Transverse colon (tissue), 4 donors: ENCODE data around the gene IRX1.

Experiments
- EP300 ChIP-seq: sonication (generic); formaldehyde crosslinking; IDR thresholded peaks from one replicate; pipeline ENCODE4 v1.6.1; 2017; ENCODE audit warnings: antibody characterized with exemption, low read depth
- POLR2A ChIP-seq: fragments of 450-650 bp; IDR thresholded peaks from one replicate; pipeline ENCODE4 v1.6.1; 2016; ENCODE audit warnings: antibody characterized with exemption, mild to moderate bottlenecking, moderate library complexity
- POLR2AphosphoS5 ChIP-seq, 3 donors: sonication (generic); formaldehyde crosslinking; IDR thresholded peaks; one replicate each; pipeline ENCODE4 v1.6.1; 2016; ENCODE audit warnings: antibody characterized with exemption in 3 of 3
- TF ChIP-seq, protein P1 (sequence below), 5 experiments: fragments of 200-600 bp in 3 of 5; fragments of 450-650 bp in 2 of 5; sonication (generic) in 3 of 5; IDR thresholded peaks; 1 replicate in 2 of 5; 2 replicates in 3 of 5; pipeline ENCODE4 v1.5.1; 2016 to 2017; ENCODE audit warnings: antibody characterized with exemption in 5 of 5, inconsistent platforms in 3 of 5, mild to moderate bottlenecking in 2 of 5, moderate library complexity in 1 of 5

DNA sequence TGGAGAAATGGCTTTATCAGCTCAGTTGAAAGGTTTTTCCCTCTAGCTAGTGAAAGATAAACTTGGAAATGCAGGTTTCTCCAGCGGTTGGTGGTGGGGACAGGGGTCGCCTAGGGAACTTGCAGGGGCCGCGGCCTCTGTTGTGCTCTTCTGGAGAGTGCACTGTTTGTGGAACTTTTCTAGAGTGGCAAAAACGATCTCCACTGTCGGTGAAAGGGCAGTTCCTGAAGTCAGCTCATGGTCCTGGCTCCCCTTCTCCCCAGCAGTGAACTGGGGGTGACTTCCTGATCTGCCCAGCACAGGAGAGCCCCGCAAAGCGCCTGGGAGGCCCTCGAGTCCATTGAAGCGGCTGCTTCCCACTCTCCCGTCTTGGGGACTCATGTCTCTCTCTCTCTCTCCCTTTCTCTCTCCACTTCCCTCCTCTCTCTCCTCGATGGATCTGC lies 3.2 kb downstream of the IRX1 start:
- no peak for TF ChIP-seq POLR2A
- TF ChIP-seq, protein P1, sequence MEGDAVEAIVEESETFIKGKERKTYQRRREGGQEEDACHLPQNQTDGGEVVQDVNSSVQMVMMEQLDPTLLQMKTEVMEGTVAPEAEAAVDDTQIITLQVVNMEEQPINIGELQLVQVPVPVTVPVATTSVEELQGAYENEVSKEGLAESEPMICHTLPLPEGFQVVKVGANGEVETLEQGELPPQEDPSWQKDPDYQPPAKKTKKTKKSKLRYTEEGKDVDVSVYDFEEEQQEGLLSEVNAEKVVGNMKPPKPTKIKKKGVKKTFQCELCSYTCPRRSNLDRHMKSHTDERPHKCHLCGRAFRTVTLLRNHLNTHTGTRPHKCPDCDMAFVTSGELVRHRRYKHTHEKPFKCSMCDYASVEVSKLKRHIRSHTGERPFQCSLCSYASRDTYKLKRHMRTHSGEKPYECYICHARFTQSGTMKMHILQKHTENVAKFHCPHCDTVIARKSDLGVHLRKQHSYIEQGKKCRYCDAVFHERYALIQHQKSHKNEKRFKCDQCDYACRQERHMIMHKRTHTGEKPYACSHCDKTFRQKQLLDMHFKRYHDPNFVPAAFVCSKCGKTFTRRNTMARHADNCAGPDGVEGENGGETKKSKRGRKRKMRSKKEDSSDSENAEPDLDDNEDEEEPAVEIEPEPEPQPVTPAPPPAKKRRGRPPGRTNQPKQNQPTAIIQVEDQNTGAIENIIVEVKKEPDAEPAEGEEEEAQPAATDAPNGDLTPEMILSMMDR (IDR thresholded peaks at IDR 0.05), result no peak
- TF ChIP-seq EP300, result no peak
- no peak for TF ChIP-seq POLR2AphosphoS5 (IDR thresholded peaks at IDR 0.05)
